GM19438 (cell line): ENCODE measurements around the gene TNFRSF1A.

Source experiments
- ATAC-seq: cut with Tn5 transposase; IDR thresholded peaks from one replicate; pipeline ENCODE4 v1.9.1; 2021; ENCODE audit warnings: low read depth; ENCODE audit not compliant: unreplicated experiment

TNFRSF1A gene

DNA sequence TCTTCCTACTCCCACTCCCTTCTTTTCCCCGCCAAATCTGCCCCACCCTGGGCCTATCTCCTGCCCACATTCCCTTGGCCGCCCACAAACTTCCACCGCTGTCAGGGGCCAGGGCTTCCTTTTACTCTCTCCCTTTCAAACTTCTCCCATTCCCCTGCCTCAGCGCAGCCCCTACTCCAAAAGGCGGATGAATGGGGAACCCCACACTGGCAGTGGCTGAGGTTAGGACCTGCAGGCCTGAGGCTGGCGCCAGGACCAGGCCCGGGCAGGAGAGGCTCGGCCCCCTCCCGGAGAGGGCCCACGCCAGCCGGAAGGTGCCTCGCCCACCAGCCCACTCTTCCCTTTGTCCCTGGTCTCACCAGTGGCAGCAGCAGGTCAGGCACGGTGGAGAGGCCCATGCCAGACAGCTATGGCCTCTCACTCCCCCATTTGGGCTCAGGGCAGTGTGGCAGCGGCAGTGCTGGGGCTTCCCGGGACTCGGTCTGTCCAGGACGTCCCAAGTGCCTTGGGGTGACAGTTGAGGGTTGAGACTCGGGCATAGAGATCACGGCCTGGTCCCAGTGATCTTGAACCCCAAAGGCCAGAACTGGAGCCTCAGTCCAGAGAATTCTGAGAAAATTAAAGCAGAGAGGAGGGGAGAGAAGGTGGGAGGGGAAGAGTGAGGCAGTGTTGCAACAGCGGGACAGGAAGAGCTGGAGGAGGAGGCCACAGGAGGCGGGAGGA lies at the start of gene TNFRSF1A:
TSS of gene TNFRSF1A (minus strand) at position 660 of the 723 bp plus-strand sequence. CDS start at position 398, 262 bp downstream.
- no peak for ATAC-seq

DNA sequence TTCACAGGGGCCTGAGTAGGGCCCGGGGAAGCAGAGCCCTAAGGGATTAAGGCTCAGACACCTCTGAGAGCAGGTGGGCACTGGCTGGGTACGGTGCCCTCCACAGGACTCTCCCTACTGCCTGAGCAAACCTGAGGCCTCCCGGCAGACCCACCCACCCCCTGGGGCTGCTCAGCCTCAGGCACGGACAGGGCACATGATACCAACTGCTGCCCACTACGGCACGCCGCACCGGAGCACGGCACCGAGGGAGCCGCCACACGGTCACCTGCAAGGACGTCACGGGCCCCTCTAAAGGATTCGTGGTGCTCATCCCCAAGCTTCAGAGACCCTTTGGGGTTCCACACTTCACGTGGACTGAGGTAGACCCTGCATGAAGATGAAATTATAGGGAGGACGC lies 49.1 kb upstream of the TNFRSF1A start:
- no peak for ATAC-seq

DNA sequence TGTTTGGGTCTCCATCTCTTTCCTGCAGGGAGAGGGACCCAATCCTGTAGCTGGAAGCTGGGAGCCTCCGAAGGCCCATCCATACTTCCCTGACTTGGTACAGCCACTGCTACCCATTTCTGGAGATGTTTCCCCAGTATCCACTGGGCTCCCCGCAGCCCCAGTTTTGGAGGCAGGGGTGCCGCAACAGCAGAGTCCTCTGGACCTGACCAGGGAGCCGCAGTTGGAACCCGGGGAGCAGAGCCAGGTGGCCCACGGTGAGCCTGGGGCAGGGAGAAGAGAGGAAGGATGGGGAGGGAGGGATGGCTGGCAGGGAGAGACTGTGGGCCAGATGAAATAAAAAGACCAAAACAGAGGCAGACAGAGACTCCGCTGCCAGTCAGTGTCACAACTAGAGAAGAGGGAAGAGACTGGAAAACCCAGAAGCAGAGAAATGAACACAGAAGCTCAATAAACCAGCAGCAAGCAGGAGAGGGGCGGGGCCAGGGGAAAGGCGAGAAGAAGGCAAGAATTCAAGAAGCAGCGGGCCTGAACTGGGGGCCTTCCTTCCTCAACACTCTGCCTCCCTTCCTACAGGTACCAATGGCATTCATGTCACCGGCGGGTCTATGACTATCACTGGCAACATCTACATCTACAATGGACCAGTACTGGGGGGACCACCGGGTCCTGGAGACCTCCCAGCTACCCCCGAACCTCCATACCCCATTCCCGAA lies 48.4 kb upstream of the TNFRSF1A start:
- no peak for ATAC-seq

DNA sequence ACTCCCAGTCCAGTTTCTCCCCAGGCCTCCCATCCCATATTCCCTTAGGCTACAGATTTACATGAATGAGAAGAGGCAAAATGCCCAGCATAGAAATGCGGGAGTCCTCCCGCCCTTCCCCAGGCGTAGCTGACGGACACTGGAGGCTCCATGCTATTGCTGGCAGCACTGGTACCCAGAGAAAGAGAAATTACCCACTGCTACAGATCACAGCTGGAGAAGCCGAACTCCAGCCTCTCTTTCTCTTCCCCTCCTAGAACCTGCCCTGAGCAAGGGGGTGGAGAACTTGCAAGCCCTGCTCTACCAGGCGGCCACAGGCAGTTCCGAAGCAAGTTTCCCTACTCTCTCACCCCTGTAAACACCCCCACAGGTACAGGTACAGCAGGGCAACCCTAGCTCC lies 45.7 kb upstream of the TNFRSF1A start:
- no peak for ATAC-seq

DNA sequence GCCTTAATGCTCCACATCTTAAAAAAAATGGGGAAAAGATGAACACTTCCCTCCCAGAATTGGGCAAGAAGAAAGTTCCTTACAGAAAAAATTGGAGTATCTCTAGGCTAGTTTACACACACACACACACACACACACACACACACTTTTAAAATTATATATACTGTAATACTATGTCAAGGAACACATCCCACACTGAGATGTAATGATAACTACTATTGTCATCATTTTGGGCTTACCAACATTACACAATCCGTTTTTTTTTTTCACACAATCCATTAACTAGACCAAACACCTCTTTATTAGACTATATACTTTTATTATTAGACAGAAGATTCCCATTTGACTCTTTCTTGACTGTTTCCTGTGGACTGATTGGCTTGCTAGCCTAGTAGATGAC lies 44.6 kb upstream of the TNFRSF1A start:
- no peak for ATAC-seq

DNA sequence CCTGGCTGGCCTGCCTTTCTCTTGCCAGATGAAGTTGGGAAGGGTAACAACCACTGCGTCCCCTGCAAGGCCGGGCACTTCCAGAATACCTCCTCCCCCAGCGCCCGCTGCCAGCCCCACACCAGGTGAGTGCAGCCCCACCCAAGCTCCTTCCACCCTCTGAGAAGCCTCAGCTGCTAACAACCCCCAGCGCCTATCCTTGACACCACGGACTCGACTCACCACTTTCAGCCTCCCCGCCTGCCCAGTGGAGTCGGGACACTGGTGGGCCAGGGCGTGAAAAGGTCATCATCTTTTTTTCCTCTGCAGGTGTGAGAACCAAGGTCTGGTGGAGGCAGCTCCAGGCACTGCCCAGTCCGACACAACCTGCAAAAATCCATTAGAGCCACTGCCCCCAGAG lies 44.2 kb upstream of the TNFRSF1A start:
- no peak for ATAC-seq

DNA sequence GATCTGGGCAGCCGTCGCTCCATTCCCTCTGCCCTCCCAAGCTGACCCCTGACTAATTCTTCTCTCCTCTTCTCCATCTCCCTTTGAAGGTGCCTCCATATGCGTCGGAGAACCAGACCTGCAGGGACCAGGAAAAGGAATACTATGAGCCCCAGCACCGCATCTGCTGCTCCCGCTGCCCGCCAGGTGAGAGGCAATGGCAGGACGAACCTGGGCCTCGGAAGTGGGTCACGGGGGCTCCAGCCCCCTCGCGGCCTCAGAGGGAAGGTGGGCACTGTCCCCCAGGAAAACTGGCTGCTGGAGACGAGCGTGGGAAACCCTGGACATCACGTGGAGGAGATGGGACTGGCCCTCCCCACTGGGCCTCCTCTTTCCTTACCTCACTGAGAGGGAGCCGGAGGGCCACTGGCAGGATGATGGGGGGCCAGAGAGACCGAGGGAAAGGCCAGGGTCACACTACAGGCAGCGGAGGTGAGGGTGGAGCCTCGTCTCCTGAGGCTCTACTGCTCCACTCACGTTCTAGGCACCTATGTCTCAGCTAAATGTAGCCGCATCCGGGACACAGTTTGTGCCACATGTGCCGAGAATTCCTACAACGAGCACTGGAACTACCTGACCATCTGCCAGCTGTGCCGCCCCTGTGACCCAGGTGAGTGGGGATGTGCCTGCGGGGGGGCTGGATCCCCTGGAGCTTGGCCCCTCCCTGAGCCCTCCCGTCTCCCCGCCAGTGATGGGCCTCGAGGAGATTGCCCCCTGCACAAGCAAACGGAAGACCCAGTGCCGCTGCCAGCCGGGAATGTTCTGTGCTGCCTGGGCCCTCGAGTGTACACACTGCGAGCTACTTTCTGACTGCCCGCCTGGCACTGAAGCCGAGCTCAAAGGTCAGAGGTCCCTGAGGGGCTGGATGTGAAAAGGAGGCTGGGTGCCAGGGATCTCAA lies 42.9 kb upstream of the TNFRSF1A start:
- no peak for ATAC-seq

DNA sequence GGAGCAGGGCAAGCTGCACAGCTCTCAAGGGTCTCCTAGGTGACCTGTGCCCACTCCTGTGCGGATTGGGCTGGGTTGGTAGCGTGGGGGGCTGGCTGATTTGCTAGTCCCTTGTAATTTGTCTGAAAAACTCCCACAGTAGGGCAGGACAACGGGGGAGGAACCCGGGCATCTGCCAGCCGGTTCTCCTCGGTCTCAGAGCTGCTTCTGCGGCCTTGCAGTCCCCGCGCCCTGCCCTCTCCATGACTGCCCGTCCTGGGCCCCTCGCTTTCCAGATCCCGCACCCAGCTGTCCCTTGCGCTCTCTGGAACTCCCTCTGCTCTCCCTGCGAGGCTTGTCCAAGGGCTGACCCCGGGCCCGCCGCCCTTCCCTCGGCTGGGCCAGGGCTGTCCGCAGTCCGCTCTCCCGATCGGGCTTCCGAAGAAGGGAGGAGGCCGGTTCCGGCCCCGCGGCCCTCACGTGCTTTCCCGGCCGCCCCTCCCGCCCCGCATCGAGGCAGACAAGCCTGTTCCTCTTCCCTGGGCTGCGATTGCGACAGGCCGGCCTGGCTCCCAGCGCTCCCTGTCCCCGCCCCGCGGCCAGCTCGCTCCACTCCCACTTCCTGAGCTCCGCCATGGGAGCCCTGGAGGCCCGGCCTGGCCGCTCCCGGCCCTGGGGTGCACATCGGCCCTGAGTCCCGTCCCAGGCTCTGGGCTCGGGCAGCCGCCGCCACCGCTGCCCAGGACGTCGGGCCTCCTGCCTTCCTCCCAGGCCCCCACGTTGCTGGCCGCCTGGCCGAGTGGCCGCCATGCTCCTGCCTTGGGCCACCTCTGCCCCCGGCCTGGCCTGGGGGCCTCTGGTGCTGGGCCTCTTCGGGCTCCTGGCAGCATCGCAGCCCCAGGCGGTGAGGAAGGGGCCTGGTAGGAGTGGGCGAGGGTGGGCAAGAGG lies 42.0 kb upstream of the TNFRSF1A start, which contains the start of gene LTBR:
TSS of gene LTBR (plus strand) at position 591 of the 927 bp plus-strand sequence. CDS start at position 788, 197 bp downstream.
- ATAC-seq: no peak

DNA sequence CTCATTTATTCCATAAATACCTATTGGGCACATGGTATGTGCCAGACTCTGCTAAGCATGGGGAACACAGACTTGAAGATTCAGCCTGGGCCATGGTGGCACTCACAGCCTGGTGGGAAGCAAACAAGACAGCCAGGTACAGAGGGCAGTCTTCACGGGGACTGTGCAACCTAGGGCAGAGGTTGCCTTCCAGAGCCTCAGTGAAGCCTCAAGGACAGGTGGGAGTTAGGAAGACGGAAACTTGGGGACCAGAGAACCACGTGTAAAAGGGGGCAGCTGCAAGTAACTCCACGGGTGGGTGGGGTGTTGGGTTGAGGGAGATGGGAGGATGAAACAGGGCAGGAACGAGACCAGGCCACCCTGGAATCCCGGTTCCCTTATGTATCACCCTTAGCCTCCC lies 41.1 kb upstream of the TNFRSF1A start:
- ATAC-seq: no peak

DNA sequence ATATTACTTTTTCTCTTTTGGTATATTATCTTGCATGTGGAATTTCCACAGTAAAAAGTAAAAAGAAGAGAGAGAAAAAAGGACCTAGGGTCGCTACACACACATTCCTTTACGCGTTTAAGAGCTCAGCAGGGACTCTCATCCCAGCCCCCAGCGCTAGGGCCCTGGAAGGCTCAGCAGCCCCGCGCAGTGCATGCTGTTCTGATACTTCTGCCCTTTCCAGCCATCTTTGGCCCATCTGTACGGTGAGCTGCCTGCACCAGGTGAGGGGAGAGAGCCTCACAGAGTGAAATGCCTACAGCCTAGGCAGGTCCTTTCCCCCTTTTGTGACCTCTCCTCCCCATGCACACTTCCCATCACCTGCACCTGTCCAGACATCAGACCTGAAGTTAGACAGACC lies 40.5 kb upstream of the TNFRSF1A start:
- no peak for ATAC-seq

DNA sequence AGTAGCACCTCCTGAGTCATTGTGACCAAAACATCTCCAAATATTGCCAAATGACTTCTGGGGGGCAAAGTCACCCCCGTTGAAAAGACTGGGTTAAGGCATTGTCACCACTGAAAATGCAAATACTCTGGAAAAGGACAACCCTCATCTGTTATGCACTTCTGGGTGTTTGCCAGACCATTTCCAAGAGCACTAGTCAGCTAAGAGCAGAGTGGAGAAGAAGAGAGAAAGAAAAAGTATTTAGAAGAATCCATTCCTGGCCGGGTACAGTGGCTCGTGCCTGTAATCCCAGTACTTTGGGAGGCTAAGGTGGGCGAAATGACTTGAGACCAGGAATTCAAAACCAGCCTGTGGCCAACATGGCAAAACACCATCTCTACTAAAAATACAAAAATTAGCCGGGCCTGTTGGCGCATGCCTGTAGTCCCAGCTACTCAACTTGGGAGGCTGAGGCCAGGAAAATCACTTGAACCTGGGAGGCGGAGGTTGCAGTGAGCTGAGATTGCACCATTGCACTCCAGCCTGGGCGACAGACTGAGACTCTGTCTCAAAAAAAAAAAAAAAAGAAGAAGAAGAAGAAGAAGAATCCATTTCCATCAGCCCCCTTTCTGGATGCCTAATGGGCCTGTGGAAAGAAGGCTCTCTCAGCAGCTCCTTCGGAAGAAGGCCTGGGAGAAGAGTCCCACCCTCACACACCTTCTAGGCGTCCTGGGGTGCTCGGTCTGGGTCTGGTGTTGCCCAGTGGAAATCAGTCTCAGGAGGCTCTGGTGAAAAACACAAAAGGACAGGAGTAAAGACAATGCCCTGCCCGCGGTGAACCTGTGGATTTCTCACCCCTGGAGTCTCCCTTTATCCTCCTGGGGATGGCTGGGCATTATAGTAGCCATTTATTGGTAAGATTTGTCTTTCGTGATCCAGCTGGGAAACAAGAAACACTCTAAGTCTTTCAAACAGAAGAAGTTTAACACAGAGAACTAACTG lies 38.6 kb upstream of the TNFRSF1A start:
- no peak for ATAC-seq

DNA sequence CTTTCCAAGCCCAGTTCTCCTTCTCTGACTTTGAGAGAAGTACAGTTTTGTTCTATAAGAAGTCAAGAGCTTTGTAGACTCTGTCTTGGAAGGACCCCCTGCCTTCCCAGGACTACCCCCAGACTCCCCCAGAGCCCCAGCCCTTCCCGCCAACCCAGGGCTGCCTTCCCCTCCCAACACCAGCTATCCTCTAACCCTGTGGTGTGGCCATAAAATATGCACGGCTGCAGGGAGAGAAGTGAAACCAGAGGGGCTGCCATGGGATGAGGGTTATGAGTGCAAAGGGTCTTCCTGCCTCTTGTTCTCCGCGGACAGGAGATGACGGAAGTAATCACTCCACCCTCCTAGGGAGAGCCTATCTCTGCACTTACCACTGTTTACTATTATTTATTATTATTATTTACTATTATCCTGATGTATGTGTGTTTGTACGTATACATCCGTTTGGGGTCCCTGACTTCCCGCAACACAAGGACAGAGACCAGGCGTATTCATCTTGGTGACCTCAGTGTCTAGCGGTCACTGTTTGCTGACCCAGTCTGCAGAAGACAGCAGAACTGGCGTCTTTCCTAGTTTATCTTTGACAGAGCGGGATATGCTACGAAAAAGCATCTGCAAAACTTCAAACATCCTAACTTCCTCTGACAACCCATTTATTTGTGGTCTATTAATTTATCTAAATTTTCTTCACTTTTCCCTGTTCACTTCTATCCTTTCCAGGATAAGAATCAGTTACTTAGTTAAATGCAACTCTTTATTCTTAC lies 37.0 kb upstream of the TNFRSF1A start:
- ATAC-seq: no peak

DNA sequence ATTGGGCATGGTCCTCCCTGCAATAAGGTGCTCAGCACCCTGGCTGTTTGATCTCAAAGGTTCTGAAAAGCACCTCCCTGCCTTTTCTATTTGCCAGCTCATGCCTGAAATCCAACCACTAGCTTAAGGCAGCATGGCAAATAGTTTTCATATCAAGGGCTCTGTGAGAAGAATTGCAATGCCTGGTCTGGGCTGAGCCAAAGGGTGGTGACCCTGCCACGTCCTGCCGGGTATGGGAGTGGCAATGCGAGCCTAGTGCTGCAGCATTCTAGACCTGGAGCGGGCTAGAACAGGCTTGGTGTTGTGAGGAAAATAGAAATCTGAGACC lies 35.8 kb upstream of the TNFRSF1A start:
- no peak for ATAC-seq

DNA sequence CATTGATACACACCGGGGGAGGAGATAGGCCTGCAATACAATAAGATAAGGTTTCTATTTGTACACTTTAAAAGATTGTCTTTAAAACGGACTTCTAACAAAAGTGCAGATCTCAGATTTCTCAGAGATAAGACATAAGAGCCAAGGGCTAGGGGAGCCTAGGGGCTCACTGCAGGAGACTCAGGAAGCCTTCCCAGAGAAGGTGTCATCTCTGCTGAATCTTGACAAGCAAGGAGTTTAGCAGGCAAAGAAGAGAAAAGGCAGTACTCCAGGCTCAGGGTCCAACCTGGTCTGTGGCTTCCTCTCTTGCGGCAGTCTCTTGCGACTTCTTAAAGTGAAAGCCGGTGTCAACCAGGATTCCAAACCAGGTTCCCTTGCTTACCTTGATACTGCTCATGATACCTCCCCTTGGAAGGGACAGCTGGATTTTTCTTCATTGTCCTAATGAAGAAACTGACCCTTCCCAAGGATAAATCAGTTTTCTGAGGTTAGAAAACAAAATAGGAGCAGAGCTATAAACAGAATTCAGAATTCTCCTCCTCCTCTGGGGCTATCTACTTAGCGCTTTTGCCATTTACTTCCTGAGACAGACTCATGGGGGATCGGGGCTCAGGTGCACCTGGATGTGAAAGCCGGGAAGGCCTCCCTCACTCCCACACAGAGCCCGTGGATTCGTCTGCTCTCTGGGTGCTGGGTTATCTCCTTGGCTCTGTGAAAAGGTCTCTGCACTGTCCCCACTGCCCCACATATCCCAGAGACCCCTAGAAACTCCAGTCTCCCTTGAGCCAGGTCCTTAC lies 35.2 kb upstream of the TNFRSF1A start:
- ATAC-seq: no peak

DNA sequence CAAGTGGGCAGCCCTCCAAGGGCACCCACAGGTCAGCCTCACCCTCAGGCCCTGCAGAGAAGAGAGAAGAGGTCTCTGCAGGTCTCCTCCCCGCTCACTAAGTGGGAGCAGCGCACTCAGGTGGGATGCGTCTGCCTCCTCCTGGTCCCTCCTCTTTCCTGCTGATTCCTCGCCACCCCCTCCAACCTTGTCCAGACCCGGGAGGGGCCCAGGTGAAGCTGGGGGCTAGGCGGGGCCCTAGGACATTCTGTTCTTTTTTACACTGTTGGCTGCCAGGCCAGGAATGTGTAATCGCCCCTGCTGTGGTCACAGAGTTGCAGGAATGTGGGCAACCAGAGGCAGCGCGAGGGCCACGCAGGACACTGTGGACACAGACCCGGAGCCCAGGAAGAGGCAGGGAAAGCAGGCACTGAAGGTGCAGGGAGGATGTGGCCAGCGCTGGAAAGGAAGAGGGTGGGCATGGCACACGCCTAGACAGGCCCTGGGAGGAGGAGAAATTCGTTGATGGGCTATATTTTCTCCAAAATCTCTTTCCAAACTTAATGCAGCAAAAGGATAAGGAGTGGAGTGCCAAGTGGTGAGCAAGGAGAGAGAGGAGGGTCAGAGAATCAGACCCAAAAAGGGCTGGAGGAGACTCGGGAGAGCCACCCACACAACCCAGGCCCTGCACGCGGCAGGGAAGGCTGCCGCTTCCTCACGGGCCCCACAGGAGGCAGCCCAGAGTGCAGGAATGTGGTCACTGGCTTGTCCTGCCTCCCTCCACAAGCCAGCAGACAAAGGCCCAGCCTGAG lies 34.4 kb upstream of the TNFRSF1A start:
- ATAC-seq: no peak

DNA sequence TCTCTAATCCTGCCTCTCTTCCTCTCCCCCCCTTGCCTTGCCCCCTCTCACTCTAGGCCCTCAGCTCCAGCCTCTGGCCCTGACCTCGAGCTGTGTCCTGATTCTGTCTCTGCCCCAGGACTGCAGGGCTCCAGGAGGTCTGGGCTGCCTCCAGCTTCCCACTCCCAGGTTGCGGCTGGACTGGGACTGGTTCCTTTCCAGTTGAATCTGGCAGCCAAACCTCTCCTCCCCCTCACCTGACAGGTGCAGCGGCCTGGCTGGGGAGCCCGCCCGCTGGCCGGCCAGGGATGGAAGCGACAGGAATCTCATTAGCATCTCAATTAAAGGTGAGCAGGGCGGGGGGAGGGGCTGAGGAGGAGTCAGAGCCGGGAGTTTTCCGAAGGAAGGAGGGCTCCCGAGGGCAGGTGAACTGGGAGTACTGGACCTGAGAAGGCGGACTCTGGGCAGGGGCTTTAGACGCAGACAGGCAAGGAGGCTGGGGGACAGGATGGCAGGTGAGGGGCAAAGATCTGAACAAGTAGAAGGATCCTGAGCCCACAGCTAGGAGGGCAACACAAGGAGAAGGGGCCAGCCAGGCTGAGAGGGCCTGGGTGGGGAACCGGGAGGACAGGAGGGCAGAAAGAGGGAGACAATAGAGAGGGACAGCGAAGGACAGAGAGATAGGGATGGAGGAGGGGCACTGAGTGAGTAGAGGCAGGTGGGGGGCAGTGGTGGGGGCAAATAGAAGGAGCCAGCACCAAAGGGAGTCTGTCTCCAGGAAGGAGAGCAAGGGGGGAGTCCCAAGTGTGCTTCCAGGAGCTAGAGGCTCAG lies 33.6 kb upstream of the TNFRSF1A start, which contains the start of gene SCNN1A:
TSS of gene SCNN1A (minus strand) at position 295 of the 810 bp plus-strand sequence. CDS start 780 bp downstream, outside the sequence.
- ATAC-seq: no peak
